Mesothelial cell of epicardium (in vitro differentiated cells): ENCODE data around the gene NETO1. TPM values are rescaled to one million over a fixed set of nuclear protein-coding genes. Genes with fewer than 3 reads are reported as not detected.

ENCODE experiments used
- DNase-seq, 2 experiments: peaks; one replicate each; pipeline ENCODE4 v3.0.0; 2021; ENCODE audit warnings: low spot score in 2 of 2; ENCODE audit not compliant: unreplicated experiment in 2 of 2
- H3K27ac Mint-ChIP-seq: 2 replicates; pipeline ENCODE4 v1.8.0; 2021; ENCODE audit warnings: mixed read lengths
- H3K27me3 Mint-ChIP-seq: 2 replicates; pipeline ENCODE4 v1.8.0; 2021; ENCODE audit warnings: low read depth, mixed read lengths
- H3K36me3 Mint-ChIP-seq: 2 replicates; pipeline ENCODE4 v1.8.0; 2021; ENCODE audit warnings: mixed read lengths
- H3K4me1 Mint-ChIP-seq: 2 replicates; pipeline ENCODE4 v1.8.0; 2021; ENCODE audit warnings: mixed read lengths
- H3K4me3 Mint-ChIP-seq: 2 replicates; pipeline ENCODE4 v1.8.0; 2021; ENCODE audit warnings: mild to moderate bottlenecking, moderate library complexity, mixed read lengths
- H3K9me3 Mint-ChIP-seq: 2 replicates; pipeline ENCODE4 v1.8.0; 2021; ENCODE audit warnings: mixed read lengths
- total RNA-seq: library from RNA; stranded (reverse); gene quantifications from 3 replicates; pipeline ENCODE4 v1.2.1, GENCODE V29; 2021
- TF ChIP-seq, protein P1 (sequence below): fragments of 200-600 bp; sonication (generic); IDR thresholded peaks from one replicate; pipeline ENCODE4 v1.5.0; 2021; ENCODE audit warnings: antibody characterized with exemption; ENCODE audit not compliant: unreplicated experiment

The NETO1 gene
- total RNA-seq, 1 donor from 2014 or later, result not detected

DNA sequence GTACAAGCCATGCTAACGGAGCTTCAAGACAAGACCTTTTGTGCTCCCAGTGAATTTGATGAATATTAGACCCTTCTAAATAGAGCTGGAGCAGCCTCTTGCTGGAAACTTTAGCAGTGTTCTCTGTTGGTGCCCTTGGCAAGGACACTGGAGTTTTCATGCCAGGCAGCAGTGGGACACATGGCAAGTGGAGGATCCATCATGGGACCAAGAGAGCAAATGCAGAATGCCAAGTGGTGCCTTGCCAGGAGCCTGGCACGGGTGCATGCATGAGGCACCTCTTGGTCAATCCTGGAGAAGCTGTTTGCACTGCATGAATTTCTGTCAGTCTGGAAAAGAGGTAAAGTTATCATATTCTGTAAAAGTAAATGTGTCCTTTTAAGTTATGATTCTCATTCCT, 59.1 kb downstream of the NETO1 start:
- no peaks in the 10 kb centered on the region for H3K36me3 Mint-ChIP-seq
- H3K4me1 Mint-ChIP-seq, result no peaks in the 10 kb centered on the region
- no peaks in the 10 kb centered on the region for H3K9me3 Mint-ChIP-seq
- peaks cover 33% of the 10 kb centered on the region for H3K27me3 Mint-ChIP-seq
- DNase-seq, result no peak
- H3K27ac Mint-ChIP-seq, result no peak overlapping the region
- TF ChIP-seq, protein P1, sequence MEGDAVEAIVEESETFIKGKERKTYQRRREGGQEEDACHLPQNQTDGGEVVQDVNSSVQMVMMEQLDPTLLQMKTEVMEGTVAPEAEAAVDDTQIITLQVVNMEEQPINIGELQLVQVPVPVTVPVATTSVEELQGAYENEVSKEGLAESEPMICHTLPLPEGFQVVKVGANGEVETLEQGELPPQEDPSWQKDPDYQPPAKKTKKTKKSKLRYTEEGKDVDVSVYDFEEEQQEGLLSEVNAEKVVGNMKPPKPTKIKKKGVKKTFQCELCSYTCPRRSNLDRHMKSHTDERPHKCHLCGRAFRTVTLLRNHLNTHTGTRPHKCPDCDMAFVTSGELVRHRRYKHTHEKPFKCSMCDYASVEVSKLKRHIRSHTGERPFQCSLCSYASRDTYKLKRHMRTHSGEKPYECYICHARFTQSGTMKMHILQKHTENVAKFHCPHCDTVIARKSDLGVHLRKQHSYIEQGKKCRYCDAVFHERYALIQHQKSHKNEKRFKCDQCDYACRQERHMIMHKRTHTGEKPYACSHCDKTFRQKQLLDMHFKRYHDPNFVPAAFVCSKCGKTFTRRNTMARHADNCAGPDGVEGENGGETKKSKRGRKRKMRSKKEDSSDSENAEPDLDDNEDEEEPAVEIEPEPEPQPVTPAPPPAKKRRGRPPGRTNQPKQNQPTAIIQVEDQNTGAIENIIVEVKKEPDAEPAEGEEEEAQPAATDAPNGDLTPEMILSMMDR, result no peak
- H3K4me3 Mint-ChIP-seq, result no peak overlapping the region

DNA sequence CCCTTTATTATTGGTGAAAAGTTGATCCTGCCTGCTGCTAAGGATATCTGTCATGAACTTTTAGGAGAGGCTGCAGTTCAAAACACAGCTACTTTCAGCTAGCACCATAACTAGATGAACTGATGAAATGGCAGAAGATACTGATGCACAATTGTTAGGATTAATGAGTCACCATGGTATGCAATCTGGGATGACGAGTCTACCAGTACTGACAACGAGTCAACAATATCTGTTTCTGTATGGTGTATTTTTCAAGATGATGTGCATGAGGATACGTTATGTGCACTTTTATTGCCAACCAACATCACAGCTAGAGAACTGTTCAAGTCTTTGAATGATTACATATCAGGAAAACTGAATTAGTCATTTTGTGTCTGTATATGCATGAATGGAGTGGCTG, 68.7 kb downstream of the NETO1 start:
- TF ChIP-seq, protein P1, result no peak
- DNase-seq, result no peak
- Mint-ChIP-seq H3K36me3 (no peaks in the 10 kb centered on the region), H3K9me3 (no peaks in the 10 kb centered on the region), H3K4me1 (no peaks in the 10 kb centered on the region), H3K27me3 (peaks cover 7% of the 10 kb centered on the region), H3K4me3 (no peak overlapping the region), H3K27ac (no peak overlapping the region)

DNA sequence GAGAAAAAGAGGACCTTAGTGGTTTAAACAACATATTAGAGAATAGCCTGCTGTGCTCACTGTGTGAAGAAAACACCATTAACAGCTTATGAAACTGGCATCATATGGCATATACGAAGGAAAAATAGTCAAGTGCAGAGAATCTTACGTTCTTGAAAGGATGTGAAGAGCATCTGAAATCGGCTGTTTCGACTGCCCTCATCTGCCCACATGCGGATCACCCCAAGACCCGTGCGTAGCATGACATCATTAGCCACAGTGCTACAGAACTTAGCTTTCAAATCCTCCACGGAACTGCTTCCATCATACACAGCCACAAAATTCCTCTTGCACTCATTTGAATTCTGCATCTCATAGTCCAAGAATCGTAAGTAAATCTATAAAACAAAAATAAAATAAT, 84.3 kb downstream of the NETO1 start:
- Mint-ChIP-seq H3K4me1 (no peaks in the 10 kb centered on the region), H3K27ac (no peak overlapping the region), H3K4me3 (no peak overlapping the region), H3K9me3 (no peaks in the 10 kb centered on the region), H3K36me3 (no peaks in the 10 kb centered on the region), H3K27me3 (no peaks in the 10 kb centered on the region)
- TF ChIP-seq, protein P1, result no peak
- no peak for DNase-seq

DNA sequence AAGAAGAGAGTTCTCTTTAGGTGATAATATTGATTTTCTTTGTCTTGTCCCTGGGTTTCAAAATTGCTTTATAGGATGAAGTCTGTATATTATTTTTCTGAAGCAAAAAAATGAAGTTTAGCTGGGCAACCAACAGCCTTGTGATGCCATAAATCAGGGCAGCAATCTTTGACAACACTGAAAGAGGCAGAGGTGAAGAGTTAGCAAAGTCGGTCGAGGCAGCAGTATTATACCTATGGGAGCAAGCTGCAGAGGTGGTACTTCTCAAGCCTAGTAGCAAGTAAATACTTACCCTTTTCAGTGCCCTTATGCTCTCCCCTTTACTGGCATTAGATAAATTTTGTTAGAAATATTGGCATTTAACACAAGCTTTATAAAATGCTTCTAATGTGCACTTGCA, 92.9 kb downstream of the NETO1 start:
- TF ChIP-seq, protein P1, result no peak
- Mint-ChIP-seq H3K4me1 (no peaks in the 10 kb centered on the region), H3K4me3 (no peak overlapping the region), H3K36me3 (no peaks in the 10 kb centered on the region), H3K9me3 (no peaks in the 10 kb centered on the region), H3K27me3 (peaks cover 7% of the 10 kb centered on the region), H3K27ac (no peak overlapping the region)
- no peak for DNase-seq

DNA sequence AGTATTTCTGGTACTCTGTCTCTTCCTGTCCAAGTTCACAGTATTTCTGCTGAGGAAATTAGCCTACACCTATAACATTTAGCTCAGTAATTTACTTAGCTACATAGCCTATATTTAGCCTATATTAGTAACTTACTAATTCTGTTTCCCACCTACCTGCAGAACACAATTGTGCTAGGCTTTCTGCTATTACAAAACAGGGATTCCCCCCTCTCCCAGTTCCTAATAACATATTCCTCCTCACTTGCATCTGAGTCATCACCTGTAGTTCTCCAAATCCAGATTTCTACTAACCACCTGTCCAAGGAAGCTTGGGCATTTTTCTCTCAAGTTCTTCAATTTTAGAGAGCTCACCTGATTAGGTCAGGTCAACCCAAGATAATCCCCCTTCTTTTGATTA, 94.9 kb downstream of the NETO1 start:
- no peak overlapping the region for H3K4me3 Mint-ChIP-seq
- DNase-seq, result no peak
- H3K27me3 Mint-ChIP-seq, result peaks cover 5% of the 10 kb centered on the region
- H3K27ac Mint-ChIP-seq, result no peak overlapping the region
- no peaks in the 10 kb centered on the region for H3K36me3 Mint-ChIP-seq
- peaks cover 3% of the 10 kb centered on the region for H3K4me1 Mint-ChIP-seq
- no peaks in the 10 kb centered on the region for H3K9me3 Mint-ChIP-seq
- TF ChIP-seq, protein P1, result no peak

DNA sequence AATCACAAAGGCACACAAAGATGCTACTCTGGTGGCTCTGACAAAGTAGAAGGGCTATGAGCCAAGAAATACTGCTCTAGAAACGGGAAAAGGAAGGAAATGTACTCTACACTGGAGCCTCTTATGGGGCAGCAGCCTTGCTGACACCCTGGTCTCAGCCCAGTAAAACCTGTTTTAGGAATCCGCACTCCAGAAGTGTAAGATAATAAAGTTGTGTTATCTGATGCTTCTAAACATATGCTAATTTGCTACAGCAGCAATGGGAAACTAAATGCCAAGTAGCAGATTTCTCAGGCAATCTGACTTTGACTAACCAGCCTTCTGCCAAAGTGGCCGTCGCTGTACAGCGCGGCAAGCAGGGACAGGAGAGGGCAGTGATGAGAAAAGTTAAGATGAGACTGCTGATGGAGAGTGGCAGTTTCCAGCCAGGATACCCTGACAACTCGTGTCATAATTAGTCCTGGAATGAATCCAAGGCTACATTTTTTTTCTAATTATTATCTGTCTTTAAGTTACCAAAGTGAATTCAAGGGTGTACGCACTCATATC, 99.0 kb downstream of the NETO1 start:
- no peak for DNase-seq
- no peaks in the 10 kb centered on the region for H3K9me3 Mint-ChIP-seq
- TF ChIP-seq, protein P1, result no peak
- H3K4me1 Mint-ChIP-seq, result peaks cover 3% of the 10 kb centered on the region
- H3K27ac Mint-ChIP-seq, result no peak overlapping the region
- H3K36me3 Mint-ChIP-seq, result no peaks in the 10 kb centered on the region
- H3K4me3 Mint-ChIP-seq, result no peak overlapping the region
- H3K27me3 Mint-ChIP-seq, result peaks cover 2% of the 10 kb centered on the region
